GM19467 (cell line): ENCODE results near the gene ARID4B.
"Not testable (repeated sequence)": the region's sequence is repeated elsewhere in the genome, so short reads cannot be mapped to it uniquely, and the experiment has no call there.

ENCODE experiments used
- ATAC-seq: cut with Tn5 transposase; IDR thresholded peaks from one replicate; pipeline ENCODE4 v1.9.1; 2021; ENCODE audit warnings: mild to moderate bottlenecking, moderate library complexity; ENCODE audit not compliant: unreplicated experiment

ARID4B gene, protein sequence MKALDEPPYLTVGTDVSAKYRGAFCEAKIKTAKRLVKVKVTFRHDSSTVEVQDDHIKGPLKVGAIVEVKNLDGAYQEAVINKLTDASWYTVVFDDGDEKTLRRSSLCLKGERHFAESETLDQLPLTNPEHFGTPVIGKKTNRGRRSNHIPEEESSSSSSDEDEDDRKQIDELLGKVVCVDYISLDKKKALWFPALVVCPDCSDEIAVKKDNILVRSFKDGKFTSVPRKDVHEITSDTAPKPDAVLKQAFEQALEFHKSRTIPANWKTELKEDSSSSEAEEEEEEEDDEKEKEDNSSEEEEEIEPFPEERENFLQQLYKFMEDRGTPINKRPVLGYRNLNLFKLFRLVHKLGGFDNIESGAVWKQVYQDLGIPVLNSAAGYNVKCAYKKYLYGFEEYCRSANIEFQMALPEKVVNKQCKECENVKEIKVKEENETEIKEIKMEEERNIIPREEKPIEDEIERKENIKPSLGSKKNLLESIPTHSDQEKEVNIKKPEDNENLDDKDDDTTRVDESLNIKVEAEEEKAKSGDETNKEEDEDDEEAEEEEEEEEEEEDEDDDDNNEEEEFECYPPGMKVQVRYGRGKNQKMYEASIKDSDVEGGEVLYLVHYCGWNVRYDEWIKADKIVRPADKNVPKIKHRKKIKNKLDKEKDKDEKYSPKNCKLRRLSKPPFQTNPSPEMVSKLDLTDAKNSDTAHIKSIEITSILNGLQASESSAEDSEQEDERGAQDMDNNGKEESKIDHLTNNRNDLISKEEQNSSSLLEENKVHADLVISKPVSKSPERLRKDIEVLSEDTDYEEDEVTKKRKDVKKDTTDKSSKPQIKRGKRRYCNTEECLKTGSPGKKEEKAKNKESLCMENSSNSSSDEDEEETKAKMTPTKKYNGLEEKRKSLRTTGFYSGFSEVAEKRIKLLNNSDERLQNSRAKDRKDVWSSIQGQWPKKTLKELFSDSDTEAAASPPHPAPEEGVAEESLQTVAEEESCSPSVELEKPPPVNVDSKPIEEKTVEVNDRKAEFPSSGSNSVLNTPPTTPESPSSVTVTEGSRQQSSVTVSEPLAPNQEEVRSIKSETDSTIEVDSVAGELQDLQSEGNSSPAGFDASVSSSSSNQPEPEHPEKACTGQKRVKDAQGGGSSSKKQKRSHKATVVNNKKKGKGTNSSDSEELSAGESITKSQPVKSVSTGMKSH (N-terminal part only)

DNA sequence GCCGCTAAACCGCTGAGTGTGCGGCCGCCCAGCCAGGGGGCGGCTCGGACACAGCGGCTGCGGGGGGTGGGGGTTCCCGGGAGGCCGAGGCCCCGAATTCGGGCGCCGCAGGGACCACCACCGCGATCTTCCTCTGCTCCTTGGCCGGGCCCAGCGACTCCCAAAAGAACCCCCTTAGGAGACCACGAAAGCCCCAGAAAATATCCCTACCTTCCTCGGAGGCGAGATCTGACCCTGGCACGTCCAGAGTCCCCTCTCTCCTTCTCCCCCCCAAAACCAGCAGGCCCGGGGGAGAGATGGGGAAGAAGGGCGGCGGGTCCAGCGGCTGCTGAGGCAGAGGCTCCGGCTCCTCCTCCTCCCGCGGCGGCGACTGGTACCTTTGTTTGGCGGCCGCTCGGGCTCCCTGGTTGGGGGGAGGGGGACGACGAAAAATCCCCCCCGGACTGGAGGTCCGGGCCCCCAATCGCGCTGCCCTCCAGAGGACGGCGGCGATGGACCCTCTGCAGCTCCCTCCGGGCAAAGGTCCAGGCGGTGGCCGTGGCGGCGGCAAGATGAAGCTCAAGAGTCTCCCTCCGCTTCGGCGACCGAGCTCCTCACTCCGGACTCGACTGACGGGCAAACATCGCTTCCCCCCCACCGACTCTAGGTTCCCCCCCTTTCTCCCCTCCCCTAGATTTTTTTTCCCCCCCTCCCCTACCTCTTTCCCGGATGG lies at the start of gene ARID4B:
ARID4B (minus strand) TSS at position 621 of the 712 bp plus-strand sequence. CDS start 1,260 bp downstream, outside the sequence.
- peak; percentile 4 for ATAC-seq

GRCh38 chr1:235375919-235376605 lies 48.1 kb upstream of the ARID4B start:
- no peak for ATAC-seq

GRCh38 chr1:235369802-235370201 lies 41.8 kb upstream of the ARID4B start:
- no peak for ATAC-seq

DNA sequence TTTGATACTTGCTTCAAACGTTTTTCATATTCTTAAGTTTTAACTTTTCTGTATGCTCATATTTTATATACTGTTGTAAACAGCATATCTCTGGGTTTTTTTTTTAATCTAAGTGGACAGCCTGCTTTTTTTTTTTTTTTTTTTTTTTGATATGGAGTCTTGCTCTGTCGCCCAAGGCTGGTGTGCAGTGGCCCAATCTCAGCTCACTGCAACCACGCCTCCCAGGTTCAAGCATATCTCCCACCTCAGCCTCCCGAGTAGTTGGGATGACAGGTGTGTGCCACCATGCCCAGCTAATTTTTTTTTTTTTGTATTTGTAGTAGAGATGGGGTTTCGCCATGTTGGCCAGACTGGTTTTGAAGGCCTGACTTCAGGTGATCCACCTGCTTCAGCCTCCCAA lies 40.4 kb upstream of the ARID4B start:
- no peak for ATAC-seq

GRCh38 chr1:235367000-235367908 lies 39.3 kb upstream of the ARID4B start, which contains the start of gene TBCE:
Gene TBCE, plus strand, starts transcription at chr1:235367427. Its CDS starts 12,623 bp downstream, at chr1:235380050.
- peak; percentile 100 for ATAC-seq

- no peak for ATAC-seq
These were observed 38.3 kb upstream of the ARID4B start for GRCh38 chr1:235366286-235366685.

DNA sequence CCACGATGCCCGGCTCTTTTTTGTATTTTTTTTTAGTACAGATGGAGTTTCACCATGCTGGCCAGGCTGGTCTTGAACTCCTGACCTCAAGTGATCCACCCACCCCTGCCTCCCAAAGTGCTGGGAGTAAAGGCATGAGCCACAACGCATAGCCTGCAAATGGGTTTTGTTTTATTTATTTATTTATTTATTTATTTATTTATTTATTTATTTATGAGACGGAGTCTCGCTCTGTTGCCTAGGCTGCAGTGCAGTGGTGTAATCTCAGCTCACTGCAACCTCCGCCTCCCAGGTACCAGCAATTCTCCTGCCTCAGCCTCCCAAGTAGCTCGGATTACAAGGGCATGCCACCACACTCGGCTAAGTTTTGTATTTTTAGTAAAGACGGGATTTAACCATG lies 36.2 kb upstream of the ARID4B start:
- ATAC-seq, result not testable (repeated sequence)

- no peak for ATAC-seq
These were observed 30.9 kb upstream of the ARID4B start for GRCh38 chr1:235358899-235359298.

- ATAC-seq, result no peak
These were observed 29.8 kb upstream of the ARID4B start for GRCh38 chr1:235357485-235358373.

- no peak for ATAC-seq
These were observed 23.9 kb upstream of the ARID4B start for GRCh38 chr1:235351898-235352297.

DNA sequence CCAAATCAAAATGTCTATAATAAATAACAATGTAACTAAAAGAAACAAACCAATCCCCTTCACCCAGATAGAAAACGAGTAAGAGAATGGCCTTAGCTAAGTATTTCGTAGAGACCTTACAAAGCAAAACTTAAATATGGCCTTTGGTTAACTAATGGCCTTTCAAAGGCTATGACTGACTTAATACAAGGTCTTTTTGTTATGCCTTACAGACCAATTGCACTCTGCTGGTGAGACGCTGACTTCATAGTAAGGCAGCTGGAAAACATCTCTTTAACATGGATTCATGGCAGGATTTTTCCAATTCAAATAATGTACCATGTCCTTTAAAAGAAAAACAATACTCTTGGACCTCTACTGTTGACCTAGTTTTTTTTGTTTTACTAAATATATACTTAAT lies 23.5 kb upstream of the ARID4B start:
- no peak for ATAC-seq

DNA sequence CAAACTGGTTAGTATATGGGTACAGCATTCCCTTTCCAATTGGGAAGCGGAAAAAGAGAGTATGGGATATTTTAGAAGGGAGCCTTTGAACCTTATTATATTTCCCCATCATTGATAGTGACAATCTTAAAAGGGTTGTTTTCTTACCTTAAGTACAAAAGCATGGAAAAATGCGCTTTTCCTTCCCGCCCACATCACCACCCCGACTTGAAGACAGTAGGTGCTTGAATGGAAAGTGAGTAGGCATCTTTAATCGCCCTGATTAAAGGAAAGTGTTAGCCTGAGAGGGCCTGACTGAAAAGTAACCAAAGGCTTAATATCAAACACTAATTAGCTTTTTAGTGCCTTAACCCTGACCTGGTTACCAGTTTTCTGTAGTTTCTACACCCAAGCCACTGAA lies 15.7 kb upstream of the ARID4B start:
- no peak for ATAC-seq

DNA sequence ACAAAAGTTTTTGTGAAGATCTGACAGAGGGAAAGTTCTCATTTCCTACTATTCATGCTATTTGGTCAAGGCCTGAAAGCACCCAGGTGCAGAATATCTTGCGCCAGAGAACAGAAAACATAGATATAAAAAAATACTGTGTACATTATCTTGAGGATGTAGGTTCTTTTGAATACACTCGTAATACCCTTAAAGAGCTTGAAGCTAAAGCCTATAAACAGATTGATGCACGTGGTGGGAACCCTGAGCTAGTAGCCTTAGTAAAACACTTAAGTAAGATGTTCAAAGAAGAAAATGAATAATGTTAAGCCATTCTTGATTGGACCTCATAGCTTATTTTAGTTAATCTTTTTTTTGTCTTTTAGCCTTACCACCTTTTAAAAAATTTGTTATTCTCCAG lies 14.5 kb upstream of the ARID4B start:
- no peak for ATAC-seq

DNA sequence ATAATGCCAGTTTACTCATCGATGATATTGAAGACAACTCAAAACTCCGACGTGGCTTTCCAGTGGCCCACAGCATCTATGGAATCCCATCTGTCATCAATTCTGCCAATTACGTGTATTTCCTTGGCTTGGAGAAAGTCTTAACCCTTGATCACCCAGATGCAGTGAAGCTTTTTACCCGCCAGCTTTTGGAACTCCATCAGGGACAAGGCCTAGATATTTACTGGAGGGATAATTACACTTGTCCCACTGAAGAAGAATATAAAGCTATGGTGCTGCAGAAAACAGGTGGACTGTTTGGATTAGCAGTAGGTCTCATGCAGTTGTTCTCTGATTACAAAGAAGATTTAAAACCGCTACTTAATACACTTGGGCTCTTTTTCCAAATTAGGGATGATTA lies 14.1 kb upstream of the ARID4B start:
- ATAC-seq, result no peak

DNA sequence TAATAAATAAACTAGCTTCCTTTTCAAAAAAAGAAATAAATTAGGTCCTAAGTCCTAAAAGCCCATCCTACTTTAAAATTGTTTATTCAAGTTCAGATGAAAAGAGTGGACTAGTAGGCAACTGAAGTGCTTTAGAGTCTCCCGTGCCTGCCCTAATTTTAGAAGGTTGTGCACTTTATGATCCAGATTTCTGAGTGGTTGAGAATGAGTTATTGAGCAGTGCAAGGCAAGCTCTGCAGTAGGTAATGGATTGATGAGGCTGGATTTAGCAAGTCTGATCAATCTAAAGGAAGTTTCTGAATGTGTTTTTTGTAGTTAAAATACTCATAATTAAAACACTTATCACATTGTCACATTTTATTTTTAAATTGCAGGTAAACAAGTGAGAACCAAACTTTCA lies 13.4 kb upstream of the ARID4B start:
- ATAC-seq, result no peak

GRCh38 chr1:235339746-235340145 lies 11.8 kb upstream of the ARID4B start:
- no peak for ATAC-seq

- ATAC-seq, result no peak
These were observed 8.9 kb upstream of the ARID4B start for GRCh38 chr1:235336903-235337302.

DNA sequence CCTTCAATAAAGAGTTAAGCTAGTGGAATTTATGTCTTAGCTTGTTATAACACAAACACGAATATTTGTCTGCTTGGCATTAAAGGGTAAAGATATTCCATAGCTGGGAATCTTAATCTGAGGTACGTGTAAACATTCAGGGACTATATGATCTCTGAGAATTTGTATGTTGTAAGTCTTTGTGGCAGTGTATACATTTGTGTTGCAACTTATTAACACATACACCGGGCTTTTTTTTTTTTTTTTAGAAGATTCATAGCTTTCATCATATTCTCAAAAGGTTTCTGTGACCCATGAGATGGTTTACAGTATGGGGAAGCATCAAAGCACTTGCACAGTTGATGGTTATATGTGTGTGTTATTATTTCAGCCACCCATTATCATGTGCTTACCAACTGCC lies 3.4 kb upstream of the ARID4B start:
- no peak for ATAC-seq
